Keratinocyte (primary cell): Measurements from ENCODE around the gene THAP10.

ENCODE experiments used
- CTCF ChIP-seq, 3 experiments: IDR thresholded peaks in 1 of 3; conservative IDR thresholded peaks in 1 of 3; optimal IDR thresholded peaks in 1 of 3; 2 replicates in 2 of 3; 3 replicates in 1 of 3; pipeline versions ENCODE3 to v1.5.1; 2011; ENCODE audit warnings: low read length in 3 of 3, mild to moderate bottlenecking in 3 of 3, moderate library complexity in 2 of 3, control low read depth in 1 of 3, inconsistent platforms in 1 of 3; ENCODE audit not compliant: insufficient read depth in 2 of 3; ENCODE audit errors: extremely low read depth in 1 of 3
- EZH2 ChIP-seq: IDR thresholded peaks from one replicate; pipeline ENCODE4 v1.6.1; 2012; ENCODE audit warnings: inconsistent platforms, mild to moderate bottlenecking, low read length, moderate library complexity

GRCh38 chr15:70854666-70854976 lies 37.6 kb downstream of the THAP10 start:
- TF ChIP-seq CTCF (optimal IDR thresholded peaks at IDR 0.05 in 1 of 3, IDR thresholded peaks at IDR 0.05 in 1 of 3, conservative IDR thresholded peaks at IDR 0.05 in 1 of 3; ENCODE audit: extremely low read depth in 1 of 3, insufficient read depth in 2 of 3, low read length in 3 of 3), result peak in 1 of 3 experiments; percentile 29
- no peak for TF ChIP-seq EZH2
